Midbrain (tissue), 1 donor: ENCODE data around the gene MYLK.

Experiments used
- DNase-seq: peaks from one replicate; lab custom pipeline; 2025; lab: John Stamatoyannopoulos, UW

Gene MYLK

GRCh38 chr3:123769356-123769743 lies 114.8 kb downstream of the MYLK start:
- DNase-seq: no peak

- DNase-seq: no peak
Measured at GRCh38 chr3:123768480-123769355, 115.4 kb downstream of the MYLK start.

- no peak for DNase-seq
Measured at GRCh38 chr3:123767564-123768292, 116.4 kb downstream of the MYLK start.

GRCh38 chr3:123767009-123767372 lies 117.1 kb downstream of the MYLK start:
- DNase-seq: no peak

GRCh38 chr3:123766193-123767008 lies 117.7 kb downstream of the MYLK start:
- no peak for DNase-seq

- DNase-seq: no peak
Measured at GRCh38 chr3:123765475-123766128, 118.5 kb downstream of the MYLK start.

- DNase-seq: no peak
Measured at GRCh38 chr3:123764647-123765046, 119.5 kb downstream of the MYLK start.

GRCh38 chr3:123762805-123763204 lies 121.3 kb downstream of the MYLK start:
- DNase-seq: no peak

GRCh38 chr3:123760817-123761216 lies 123.3 kb downstream of the MYLK start:
- no peak for DNase-seq

GRCh38 chr3:123759871-123760270 lies 124.3 kb downstream of the MYLK start:
- no peak for DNase-seq

- DNase-seq: no peak
Measured at GRCh38 chr3:123759311-123759710, 124.8 kb downstream of the MYLK start.

- DNase-seq: peak; percentile 46
Measured at GRCh38 chr3:123758081-123758564, 126.0 kb downstream of the MYLK start.

GRCh38 chr3:123757281-123757940 lies 126.7 kb downstream of the MYLK start:
- DNase-seq: peak; percentile 70

GRCh38 chr3:123755501-123755900 lies 128.6 kb downstream of the MYLK start:
- no peak for DNase-seq

GRCh38 chr3:123755085-123755484 lies 129.0 kb downstream of the MYLK start:
- no peak for DNase-seq

- DNase-seq: no peak
Measured at GRCh38 chr3:123753286-123753685, 130.8 kb downstream of the MYLK start.

- no peak for DNase-seq
Measured at GRCh38 chr3:123752228-123752627, 131.9 kb downstream of the MYLK start.

GRCh38 chr3:123751433-123751832 lies 132.7 kb downstream of the MYLK start:
- no peak for DNase-seq

GRCh38 chr3:123750659-123751420 lies 133.3 kb downstream of the MYLK start:
- DNase-seq: no peak

- DNase-seq: no peak
Measured at GRCh38 chr3:123750209-123750608, 133.9 kb downstream of the MYLK start.
